GM19239 (cell line): Measurements from ENCODE around the gene ADAM12.

Experiments used
- DNase-seq: peaks from one replicate; pipeline ENCODE4 v3.0.0; 2011; ENCODE audit warnings: low spot score; ENCODE audit not compliant: insufficient read length
- FAIRE-seq: peaks from 2 replicates; lab custom pipeline; 2011; peaks lifted over from hg19 to GRCh38; lab: Jason Lieb, UNC

Gene ADAM12

DNA sequence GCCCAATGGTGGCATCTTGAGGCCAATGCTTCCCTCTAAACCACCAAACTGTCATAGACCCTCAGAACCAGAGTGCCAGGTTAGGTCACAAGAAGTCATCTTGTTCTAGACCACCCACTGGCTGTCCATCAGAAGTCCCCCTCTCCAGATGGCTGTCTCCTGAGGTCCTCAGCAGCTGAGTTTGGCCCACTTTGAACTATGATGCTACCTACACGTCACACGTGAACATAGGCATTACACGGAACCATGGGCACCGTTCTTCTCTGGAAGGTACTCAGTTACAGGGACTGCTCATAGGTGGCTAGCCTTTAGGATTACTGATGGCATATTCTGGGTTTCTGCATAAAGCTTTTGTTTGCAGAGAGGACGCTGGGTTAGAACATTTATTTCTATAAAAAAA lies 166.4 kb downstream of the ADAM12 start:
- DNase-seq (no peak), FAIRE-seq (no peak)

DNA sequence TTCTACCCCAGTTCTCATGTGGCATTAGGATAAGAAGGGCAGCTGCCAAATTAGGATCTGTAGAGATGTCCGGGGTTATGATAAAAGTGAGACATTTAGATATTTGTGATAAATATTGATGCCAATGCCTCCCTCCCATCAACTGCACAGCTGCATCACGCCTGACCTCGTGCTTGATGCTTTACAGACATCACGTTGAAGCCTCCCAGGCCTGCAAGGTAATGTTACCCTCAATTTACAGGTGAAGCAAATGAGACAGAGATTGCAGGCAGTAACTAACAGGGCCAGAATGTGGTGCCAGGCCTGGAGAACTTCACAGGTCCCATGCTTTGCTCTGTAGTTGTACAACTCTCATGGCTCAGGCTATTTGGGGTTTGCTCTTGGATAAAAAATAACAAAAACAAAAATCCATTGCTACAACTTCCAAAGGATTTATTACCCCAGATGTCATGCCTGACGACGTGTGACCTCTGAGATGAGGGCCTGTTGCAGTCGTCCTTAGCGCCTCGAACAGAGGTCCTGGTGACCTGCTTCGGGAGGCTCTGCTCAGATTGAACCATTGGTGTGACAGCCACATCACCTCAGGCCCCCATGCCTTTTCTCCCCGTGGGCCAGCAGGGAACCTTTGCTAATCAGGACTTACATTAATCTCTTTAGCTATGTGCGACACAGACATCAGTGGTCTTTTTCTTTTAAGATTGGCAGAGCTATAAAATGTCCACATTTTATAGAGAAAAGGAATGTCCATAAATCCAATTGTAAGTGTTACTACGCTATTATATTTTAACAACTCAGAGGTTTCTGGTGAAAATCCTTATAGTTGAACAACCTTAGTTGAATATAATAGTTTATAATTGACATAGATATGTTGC lies 169.3 kb downstream of the ADAM12 start:
- FAIRE-seq (no peak), DNase-seq (no peak)

DNA sequence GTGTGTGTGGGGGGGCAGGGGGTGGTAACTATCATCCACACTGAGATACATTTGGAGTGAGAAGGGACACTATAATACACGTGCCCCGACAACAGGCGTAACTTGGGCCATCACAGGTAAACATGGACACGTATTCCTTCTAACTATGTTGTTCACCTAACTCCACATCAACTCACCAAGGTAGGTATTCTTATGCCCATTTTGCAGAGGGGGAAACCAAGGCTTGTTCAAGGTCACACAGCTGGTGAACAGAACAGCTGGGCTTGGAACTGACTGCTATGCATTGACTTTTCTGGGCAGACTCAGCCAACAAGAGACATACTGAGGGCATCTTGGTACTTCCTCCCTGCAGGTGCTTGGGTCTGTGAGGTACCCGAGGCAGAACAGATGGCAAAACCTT lies 170.1 kb downstream of the ADAM12 start:
- no peak for DNase-seq
- FAIRE-seq: no peak

DNA sequence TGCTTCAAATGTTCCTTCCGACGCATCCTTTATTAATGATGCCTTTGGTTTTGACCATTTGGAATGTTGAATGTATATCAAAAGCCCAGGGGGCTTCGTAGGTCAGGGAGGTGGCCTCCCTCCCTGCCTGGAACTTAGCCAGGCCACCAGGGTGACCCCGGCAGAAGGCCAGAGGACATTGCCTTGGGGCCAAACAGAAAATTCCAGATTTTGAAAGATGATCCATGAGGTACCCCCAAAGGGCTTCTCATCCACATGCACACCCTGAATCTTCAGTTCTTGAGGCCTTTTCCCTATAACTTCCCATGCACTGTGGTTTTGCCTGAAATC lies 171.7 kb downstream of the ADAM12 start:
- DNase-seq (no peak), FAIRE-seq (no peak)

DNA sequence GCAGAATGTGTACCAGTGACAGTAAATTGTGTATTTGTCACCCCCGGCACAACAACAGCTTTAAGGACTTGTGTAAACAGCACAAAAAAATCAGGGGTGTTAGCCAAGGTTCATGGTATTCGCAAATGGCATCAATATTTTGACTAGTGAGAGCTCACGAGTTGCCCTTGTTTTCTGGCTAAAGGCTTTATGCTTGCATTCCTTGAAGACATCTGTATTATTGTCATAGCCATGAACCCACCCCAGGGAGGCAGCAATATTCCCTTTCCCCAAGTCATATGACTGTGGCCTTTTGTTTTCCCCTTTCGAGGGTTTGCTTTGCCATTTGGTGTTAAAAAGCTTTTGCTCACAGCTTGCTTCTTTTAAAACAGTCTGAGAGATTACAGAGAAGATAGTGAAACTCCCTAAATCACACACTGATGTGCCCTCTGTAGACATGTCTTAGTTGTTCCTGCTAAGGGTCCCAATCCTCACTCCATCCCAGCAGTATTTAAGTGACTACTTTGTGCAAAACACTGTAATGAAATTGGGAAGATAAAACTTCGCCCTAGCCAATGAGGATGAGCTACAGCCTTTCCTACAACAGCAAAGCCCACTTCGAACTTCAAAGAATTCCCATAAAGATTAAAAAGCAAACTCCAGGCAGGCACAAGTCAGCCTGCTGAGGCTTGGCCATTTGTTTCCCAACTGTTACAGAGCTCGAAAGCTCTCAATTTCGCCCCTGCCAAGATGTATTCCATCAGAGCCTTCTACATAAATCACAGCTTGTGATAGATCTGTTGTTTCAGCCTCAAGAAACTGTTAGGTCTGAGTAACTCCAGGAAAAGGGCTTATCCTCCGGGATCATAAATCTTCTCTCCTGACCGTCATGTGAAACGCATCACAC lies 172.3 kb downstream of the ADAM12 start:
- no peak for FAIRE-seq
- no peak for DNase-seq

DNA sequence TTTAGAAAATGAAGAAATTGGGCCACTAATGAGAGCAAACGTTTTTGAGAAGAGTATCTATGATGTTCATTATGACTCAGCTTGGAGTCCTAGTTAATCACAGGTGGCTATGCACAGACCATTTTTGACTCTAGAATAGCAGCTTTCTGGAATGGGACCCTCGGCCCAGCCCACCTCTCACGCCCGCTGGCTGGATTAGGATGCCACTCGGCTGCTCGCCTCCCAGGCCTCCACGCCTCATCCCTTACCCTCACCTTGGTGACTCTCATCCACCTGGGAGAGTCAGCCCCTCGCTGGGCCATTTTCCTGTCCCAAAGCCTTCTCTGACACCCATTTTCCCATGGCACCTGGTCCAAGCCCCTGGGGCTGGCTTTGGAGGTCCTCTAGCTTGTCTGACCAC lies 173.6 kb downstream of the ADAM12 start:
- DNase-seq: no peak
- FAIRE-seq: no peak

- FAIRE-seq (no peak), DNase-seq (no peak)
Measured at GRCh38 chr10:126214021-126214420, 174.3 kb downstream of the ADAM12 start.

DNA sequence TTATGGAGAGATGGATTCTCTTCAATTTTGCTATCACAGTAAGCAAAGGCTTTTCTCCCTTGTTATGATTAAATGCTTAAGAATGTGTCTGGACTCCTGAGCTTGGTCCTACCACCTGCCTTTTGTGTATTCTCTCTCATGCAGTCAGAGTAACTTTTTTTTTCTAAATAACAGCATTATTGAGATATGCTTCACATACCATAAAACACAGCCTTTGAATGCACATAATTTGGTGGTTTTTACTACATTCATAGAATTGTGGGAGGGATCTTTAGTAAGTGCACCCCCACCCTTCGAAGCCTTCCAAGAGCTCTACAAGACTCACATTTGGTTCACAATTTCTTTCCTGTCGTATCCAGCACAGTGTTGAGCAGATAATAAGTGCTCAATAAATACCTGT lies 175.5 kb downstream of the ADAM12 start:
- DNase-seq (no peak), FAIRE-seq (no peak)

GRCh38 chr10:126210051-126210651 lies 178.1 kb downstream of the ADAM12 start:
- FAIRE-seq: no peak

GRCh38 chr10:126209451-126209850 lies 178.8 kb downstream of the ADAM12 start:
- FAIRE-seq (no peak), DNase-seq (no peak)

More at GRCh38 chr10:126210051-126210651, 178.1 kb downstream of the ADAM12 start:
- DNase-seq: no peak

- FAIRE-seq (no peak), DNase-seq (no peak)
Measured at GRCh38 chr10:126208726-126209302, 179.5 kb downstream of the ADAM12 start.

GRCh38 chr10:126207851-126208250 lies 180.4 kb downstream of the ADAM12 start:
- no peak for FAIRE-seq
- DNase-seq: no peak

DNA sequence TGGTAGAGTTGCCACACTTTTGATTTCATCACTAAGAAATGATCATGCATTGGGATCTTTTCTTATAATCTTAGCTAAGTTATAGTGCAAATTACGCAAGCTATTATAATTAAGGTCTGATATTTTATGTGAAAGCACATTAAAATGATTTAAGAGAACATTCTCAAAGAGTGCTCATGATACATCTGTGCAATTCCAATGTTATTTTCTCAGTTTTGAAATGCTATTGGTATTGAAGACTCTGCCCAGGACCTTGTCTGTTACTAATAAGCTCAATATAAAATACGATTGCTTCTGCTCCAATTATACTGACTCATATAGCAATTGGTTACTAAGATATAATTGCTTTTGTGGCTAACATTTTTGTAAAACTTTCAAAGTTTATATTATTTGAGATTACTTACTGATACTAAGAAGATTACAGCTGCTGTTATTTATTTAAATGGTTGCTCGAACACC lies 180.9 kb downstream of the ADAM12 start:
- no peak for FAIRE-seq

GRCh38 chr10:126205486-126206205 lies 182.6 kb downstream of the ADAM12 start:
- DNase-seq (no peak), FAIRE-seq (no peak)

More for the DNA sequence above, 180.9 kb downstream of the ADAM12 start:
- no peak for DNase-seq

GRCh38 chr10:126204320-126204719 lies 184.0 kb downstream of the ADAM12 start:
- DNase-seq: no peak
- FAIRE-seq: no peak

GRCh38 chr10:126203746-126204145 lies 184.5 kb downstream of the ADAM12 start:
- DNase-seq: no peak
- FAIRE-seq: no peak

DNA sequence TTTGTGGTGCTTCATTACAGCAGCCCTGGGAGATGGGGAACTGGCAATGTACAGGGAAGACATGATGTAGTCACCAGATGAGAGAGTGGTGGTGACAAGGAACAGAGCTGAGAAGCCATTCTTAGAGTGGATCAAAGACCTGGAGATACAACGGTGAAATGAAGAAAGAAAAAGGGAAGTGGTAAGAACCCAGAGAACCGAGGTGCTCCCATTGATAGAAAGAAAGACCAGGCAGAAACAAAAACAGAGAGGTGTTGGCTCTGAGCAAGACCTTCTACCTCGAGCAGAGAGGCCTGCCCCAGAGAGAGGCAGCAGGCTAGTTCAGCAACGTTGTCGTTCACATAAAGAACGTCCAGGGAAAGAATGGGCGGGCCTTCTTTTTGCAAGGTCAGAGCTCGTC lies 186.7 kb downstream of the ADAM12 start:
- FAIRE-seq (no peak), DNase-seq (no peak)

- FAIRE-seq (no peak), DNase-seq (no peak)
Measured at GRCh38 chr10:126199221-126199998, 188.9 kb downstream of the ADAM12 start.

GRCh38 chr10:126198681-126199080 lies 189.6 kb downstream of the ADAM12 start:
- FAIRE-seq (no peak), DNase-seq (no peak)
